Brain microvascular endothelial cell (primary cell): Measurements from ENCODE around the gene NCAM1.

Experiments used
- DNase-seq: peaks from one replicate; pipeline ENCODE4 v3.0.0-alpha.2; 2020
- H3K27ac ChIP-seq: fragments of 250-450 bp; sonication (Bioruptor Pico); 2 replicates; pipeline ENCODE4 v1.5.1; 2020; ENCODE audit warnings: mild to moderate bottlenecking, moderate library complexity
- H3K27me3 ChIP-seq: fragments of 250-450 bp; sonication (Bioruptor Pico); replicated peaks from 2 replicates; pipeline ENCODE4 v1.5.1; 2020; ENCODE audit warnings: mild to moderate bottlenecking
- H3K36me3 ChIP-seq: fragments of 250-450 bp; sonication (Bioruptor Pico); replicated peaks from 2 replicates; pipeline ENCODE4 v1.5.1; 2020; ENCODE audit warnings: mild to moderate bottlenecking
- H3K4me3 ChIP-seq: 2 replicates; pipeline ENCODE4 v1.5.1; 2011; ENCODE audit warnings: low read depth, mild to moderate bottlenecking, control low read depth, low read length, moderate library complexity
- in situ Hi-C: cut with HindIII; loops from 2 replicates; pipeline ENCODE4 v1.10.0; 2017; ENCODE audit warnings: low sequenced_read_pairs, low pct_ligation_motif_present
- TF ChIP-seq, protein P1 (sequence below): IDR thresholded peaks from 2 replicates; pipeline ENCODE4 v1.5.1; 2011; ENCODE audit warnings: low read depth, mild to moderate bottlenecking, moderate library complexity, low read length, control low read depth, inconsistent platforms; ENCODE audit errors: missing control alignments

The NCAM1 gene

DNA sequence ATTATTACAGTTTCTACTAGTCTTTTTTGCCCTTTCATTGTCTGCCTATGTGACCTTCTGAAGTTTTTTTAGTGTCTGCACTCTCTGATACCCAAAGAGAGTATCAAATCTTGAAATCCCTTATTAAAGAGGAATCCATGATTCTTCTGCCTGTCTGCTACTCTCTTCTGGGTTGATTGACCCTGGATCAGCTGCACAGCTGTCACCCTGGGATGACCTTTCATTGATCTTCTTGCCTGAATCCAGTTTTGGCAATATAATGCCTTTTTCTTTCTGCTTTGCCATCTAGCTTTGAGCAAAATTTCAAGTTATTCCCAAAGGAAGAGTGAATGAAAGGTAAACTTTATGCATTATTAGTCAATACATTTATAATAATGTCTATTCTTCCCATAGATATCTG, 32.6 kb downstream of the NCAM1 start:
- no peak overlapping the region for H3K27ac ChIP-seq
- no peak for DNase-seq
- H3K27me3 ChIP-seq, result no peaks in the 10 kb centered on the region
- H3K4me3 ChIP-seq, result no peak overlapping the region
- H3K36me3 ChIP-seq, result no peaks in the 10 kb centered on the region
- in situ Hi-C loops, result no loop called here
- TF ChIP-seq, protein P1, sequence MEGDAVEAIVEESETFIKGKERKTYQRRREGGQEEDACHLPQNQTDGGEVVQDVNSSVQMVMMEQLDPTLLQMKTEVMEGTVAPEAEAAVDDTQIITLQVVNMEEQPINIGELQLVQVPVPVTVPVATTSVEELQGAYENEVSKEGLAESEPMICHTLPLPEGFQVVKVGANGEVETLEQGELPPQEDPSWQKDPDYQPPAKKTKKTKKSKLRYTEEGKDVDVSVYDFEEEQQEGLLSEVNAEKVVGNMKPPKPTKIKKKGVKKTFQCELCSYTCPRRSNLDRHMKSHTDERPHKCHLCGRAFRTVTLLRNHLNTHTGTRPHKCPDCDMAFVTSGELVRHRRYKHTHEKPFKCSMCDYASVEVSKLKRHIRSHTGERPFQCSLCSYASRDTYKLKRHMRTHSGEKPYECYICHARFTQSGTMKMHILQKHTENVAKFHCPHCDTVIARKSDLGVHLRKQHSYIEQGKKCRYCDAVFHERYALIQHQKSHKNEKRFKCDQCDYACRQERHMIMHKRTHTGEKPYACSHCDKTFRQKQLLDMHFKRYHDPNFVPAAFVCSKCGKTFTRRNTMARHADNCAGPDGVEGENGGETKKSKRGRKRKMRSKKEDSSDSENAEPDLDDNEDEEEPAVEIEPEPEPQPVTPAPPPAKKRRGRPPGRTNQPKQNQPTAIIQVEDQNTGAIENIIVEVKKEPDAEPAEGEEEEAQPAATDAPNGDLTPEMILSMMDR, result no peak

DNA sequence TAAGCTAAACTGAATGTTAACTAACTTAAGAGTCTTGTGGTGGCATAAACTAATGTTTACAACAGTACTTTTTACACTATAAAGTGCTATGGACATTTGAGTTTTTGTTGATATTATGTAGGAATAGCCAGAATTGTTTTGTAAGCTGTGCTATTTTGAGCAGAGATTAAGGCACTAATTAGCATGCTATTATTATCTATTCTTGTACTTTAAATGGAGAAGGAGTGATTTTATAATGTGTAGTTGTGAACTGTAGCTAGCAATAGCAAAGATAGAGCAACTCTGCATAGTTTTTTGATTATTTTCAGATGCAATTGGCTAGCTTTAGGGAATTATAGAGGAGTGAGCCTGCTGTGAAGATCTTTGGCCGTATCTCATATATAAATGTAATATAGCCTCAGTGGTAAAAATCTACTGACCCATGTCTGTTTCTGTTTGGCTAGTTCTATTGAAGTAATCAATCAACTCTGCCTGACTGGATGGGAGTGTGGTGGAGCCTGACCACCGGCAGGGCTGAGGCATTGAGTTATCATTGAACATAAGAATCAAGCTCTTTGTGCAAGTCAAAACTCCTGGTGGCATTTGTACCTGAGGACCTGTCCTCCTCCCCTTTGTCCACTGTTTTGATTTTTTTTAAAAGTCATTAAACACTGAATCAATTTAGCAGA, 34.3 kb downstream of the NCAM1 start:
- Histone ChIP-seq H3K36me3 (no peaks in the 10 kb centered on the region), H3K27ac (no peak overlapping the region), H3K4me3 (no peak overlapping the region), H3K27me3 (no peaks in the 10 kb centered on the region)
- no peak for DNase-seq
- TF ChIP-seq, protein P1, result no peak
- in situ Hi-C loops, result no loop called here

DNA sequence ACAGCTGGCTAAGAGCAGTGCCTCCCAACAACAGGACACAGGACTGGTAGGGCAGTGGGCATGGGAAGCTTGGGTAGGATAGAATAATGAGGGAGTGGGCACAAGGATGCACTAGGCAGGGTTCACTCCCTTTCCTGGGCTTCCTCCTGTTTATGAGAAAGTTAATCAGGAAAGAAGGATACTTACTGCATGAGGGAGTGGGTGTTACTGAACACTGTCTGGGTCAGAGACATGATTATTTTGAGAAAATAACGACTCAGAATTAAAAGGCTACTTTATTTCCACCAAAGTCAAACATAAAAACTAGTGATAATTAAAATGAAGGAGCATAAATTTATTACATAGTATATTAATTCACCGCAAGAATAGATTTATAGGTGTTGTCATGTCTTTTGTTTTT, 35.8 kb downstream of the NCAM1 start:
- Histone ChIP-seq H3K4me3 (no peak overlapping the region), H3K27me3 (no peaks in the 10 kb centered on the region), H3K36me3 (no peaks in the 10 kb centered on the region), H3K27ac (no peak overlapping the region)
- TF ChIP-seq, protein P1, result no peak
- in situ Hi-C loops, result no loop called here
- DNase-seq, result no peak

DNA sequence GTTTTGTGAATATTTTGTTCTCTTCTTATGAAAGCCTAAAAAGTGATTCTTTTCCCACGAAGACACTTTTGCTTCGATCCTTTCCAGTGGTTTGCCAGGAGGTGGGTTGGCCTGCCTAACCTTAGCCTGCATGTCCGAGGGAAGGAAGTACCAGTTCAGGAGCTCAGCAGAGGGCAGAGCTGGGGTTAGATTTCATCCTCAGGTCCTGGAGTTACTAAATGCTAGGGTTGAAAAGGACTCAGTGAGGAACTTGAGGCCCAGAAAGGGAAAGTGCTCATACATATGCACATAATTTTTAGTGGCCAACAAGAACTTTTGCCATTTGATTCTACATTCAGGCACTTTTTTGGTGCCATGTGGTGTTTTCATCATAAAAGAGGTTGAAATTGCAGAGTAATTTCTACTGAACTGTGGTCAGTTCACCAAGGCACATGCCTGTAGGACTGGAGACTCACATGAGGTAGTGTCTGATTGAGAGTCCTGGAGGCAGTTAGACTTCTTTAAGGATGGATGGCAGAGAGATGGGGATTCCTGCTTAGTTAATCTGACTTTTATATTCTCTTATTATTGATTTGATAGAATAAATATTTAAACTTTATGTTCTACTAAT, 36.7 kb downstream of the NCAM1 start:
- H3K27ac ChIP-seq, result no peak overlapping the region
- H3K36me3 ChIP-seq, result no peaks in the 10 kb centered on the region
- no peaks in the 10 kb centered on the region for H3K27me3 ChIP-seq
- TF ChIP-seq, protein P1, result no peak
- in situ Hi-C loops, result no loop called here
- no peak for DNase-seq
- H3K4me3 ChIP-seq, result no peak overlapping the region

DNA sequence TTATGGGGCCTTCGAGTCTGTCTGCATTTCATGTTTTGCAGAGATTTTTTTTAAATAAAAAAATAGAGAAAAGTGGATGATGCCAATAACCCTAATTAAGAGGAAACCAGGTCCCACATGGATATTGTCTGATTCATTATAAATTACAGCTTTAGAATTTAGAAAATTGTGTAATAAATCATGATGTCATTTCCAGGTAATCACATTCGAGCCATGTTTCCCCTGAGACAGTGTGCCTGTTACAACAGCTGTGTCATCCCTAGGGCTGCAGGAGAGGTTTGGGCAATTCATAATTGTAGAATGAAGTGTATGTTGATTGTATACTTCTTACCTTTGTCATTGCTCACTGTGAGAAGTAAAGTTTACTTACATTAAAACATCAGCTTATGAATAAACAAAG, 38.3 kb downstream of the NCAM1 start:
- Histone ChIP-seq H3K27me3 (no peaks in the 10 kb centered on the region), H3K36me3 (no peaks in the 10 kb centered on the region), H3K27ac (no peak overlapping the region), H3K4me3 (no peak overlapping the region)
- in situ Hi-C loops, result no loop called here
- TF ChIP-seq, protein P1, result no peak
- no peak for DNase-seq

DNA sequence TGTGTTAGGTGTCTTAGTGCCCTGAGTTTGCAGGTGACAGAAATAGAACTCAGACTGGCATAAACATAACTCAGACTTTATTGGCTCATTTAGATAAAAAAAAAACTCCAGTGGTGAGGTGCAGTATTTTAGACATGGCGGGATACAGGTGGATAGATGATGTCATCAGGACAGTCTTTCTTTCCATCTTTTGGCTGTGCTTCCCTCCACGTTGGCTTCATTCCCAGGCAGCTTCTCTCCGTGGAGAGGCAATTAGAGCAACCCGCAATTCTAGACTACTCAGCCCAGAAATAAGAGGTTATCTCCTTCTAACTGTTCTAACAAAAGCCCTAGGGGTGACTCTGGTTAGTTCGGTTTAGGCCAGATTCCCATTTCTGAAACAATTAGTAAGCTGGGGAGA, 40.5 kb downstream of the NCAM1 start:
- no peak for DNase-seq
- in situ Hi-C loops, result no loop called here

More for the DNA sequence above, 40.5 kb downstream of the NCAM1 start:
- H3K4me3 ChIP-seq, result no peak overlapping the region
- H3K36me3 ChIP-seq, result no peaks in the 10 kb centered on the region
- no peak overlapping the region for H3K27ac ChIP-seq
- no peaks in the 10 kb centered on the region for H3K27me3 ChIP-seq
- TF ChIP-seq, protein P1, result no peak
